NCI-H2196 (cell line): ENCODE results near the gene ARNT2.
"Not testable (repeated sequence)": the region's sequence is repeated elsewhere in the genome, so short reads cannot be mapped to it uniquely, and the experiment has no call there.

Experiments used
- DNase-seq: peaks from one replicate; lab custom pipeline; 2025; ENCODE audit not compliant: unreplicated experiment; lab: John Stamatoyannopoulos, UW

The ARNT2 gene

DNA sequence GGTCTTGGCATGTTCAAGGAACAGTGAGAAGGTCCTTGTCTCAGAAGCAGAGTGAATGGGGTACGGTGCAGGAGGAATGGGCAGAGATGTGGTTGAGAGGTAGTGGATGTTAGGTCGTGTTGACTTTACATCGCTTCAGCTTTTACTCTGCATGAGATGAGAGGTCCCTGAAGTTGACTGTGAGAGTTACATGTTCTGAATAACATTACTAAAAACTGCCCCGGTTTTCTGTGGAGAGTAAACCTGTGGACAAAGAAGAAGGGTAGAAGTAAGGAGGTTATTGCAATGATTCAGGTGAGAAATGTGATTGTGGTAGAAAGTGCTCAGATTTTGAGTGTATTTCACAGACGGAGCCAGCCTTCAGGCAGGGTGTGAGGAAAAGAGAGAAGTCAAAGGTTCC, 105.6 kb downstream of the ARNT2 start:
- no peak for DNase-seq

DNA sequence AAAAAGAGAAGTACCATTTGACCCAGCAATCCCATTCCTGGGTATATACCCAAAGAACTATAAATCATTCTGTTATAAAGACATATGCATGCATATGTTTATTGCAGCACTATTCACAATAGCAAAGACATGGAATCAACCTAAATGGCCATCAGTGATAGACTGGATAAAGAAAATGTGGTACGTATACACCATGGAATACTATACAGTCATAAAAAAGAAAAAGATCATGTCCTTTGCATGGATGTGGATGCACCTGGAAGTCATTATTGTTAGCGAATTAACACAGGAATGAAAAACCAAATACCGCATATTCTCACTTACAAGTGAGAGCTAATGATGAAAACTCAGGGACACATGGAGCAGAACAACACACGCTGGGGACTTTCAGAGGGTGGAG, 106.8 kb downstream of the ARNT2 start:
- not testable (repeated sequence) for DNase-seq

DNA sequence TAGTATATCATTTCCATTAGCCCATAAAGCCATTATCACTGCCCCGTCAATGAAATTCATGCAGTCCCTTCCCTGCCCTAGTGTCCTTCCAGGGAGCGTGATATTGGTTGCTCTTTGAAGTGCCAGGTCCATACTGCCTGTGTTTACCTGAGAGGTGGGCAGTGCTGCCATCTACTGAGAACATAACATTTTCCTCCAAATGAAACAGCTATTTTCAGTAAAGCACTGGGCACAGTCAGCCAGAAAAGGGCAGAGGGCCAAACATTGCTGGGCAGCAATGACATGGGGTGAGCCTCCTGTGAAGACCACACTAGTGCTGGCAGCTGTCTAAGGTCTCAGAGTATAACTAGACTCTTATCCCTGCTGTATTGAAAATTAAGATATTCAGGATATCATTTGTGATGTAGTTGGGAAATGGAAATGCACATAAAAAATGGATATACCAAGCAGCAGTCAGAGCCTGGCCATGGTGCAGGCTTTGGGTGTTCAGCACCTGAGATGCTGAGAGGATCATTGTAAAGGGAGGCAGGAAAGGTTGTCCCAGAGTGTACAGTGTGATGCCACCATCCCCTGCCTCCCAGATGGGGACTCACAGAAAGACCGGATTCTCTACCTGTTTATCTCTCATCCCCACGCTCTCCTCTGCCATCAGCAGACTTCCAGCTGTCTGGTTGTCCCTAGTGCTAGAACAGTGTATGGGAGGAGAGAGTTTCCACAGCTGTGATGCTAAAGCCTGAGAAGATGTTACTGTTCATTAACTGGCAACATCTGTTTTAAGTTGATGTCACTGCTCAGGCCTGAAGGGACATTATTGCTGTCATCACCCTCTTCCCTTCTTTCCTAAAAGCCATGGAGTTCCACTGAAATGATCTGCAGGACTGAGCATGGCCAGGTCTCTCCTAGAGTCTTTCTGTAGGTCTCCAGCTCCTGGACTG, 108.8 kb downstream of the ARNT2 start:
- DNase-seq = no peak

DNA sequence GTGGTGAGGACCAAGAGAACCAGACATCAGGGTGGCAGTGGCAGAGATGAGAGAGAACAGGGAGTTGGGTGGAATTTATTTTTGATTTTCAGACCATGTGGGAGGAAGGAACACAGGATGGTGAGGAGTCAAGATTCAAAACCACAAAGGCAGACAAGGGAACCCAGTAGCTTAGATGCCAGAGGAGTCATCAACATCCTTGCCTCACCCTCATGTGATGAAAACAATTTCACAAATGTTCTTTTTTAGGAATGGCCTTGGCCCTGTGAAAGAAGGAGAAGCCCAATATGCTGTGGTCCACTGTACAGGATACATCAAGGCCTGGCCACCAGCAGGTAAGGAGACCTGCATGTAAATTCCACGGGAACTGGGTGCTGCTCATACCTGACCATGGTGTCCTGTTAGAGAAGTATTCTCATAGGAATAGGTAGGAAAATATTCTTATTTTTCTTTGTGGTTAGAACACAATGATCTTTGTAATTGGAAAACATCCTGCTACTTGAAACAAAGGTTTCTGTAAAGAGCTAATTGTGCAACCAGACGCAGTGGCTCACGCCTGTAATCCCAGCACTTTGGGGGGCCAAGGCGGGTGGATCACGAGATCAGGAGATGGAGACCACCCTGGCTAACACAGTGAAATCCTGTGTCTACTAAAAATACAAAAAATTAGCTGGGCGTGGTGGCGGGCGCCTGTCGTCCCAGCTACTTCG, 110.0 kb downstream of the ARNT2 start:
- no peak for DNase-seq

DNA sequence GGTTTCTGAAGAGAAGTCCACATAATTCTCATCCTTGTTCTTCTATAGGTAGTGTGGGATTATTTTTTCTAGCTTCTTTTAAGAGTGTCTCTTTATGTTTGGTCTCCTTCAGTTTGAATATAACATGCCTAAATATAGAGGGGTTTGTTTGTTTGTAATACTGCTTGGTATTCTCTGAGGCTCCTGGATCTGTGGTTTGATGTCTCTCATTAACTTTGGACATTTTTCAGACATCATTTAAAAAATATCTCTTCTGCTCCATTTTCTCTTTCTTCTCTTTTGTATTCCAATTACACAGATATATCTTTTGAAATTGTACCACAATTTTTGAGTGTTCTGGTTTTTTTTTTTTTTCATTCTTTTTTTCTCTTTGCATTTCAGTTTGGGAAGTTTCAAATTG, 113.1 kb downstream of the ARNT2 start:
- DNase-seq = no peak

DNA sequence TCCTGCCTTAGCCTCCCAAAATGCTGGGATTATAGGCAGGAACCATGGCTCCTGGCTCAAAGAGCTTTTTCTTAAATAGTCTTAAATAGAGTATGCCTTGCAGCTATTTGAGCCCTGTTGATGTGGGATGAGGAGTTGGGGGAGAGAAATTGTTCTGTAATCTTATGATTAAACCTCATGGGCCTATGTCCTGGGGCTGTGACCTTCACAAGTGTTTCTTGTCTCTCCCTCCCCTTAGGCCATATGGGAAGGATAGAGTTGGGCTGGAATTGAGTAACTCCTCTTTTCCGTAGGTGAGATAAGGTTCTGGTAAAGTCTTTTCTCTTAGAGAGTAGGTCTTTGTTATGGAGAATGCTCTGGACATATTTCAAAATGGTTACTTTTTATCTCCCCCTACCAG, 114.3 kb downstream of the ARNT2 start:
- no peak for DNase-seq

DNA sequence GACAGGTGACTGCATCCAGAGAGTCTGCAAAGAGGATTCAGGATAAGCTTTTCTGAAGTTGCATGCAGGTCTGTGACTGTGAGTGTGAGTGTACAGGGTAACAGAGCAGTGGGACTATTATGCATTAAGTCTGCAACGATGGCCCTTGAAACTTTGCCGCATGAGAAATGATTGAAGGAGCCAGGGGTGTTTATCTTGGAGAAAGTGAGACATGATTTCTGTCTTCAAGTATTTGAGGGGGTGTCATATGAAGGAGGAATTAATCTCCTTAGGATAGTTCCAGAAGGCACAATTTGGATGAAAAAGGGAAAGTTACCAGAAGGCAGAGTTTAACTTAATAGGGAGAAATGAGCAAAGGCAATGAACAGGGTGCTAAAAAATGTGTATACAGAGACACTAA, 119.6 kb downstream of the ARNT2 start:
- no peak for DNase-seq

DNA sequence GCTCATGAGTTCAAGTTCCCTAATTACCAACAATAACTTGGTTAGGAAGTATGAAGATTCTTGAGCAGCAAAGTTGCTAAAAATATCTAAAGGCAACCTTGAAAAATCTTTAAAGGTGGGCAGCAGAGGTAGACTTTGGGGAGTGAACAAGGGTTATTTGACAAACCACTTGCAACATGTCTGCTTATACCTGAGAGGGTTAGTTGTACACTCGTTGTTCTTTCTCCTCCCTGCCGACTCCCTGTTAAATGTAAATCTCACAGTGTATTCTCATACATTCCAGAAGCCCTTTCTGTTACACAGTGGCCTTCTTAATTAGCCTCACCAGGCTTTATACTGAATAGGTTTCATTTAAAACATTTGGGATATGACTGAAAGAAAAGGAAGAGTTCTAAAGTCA, 121.7 kb downstream of the ARNT2 start:
- DNase-seq = no peak

DNA sequence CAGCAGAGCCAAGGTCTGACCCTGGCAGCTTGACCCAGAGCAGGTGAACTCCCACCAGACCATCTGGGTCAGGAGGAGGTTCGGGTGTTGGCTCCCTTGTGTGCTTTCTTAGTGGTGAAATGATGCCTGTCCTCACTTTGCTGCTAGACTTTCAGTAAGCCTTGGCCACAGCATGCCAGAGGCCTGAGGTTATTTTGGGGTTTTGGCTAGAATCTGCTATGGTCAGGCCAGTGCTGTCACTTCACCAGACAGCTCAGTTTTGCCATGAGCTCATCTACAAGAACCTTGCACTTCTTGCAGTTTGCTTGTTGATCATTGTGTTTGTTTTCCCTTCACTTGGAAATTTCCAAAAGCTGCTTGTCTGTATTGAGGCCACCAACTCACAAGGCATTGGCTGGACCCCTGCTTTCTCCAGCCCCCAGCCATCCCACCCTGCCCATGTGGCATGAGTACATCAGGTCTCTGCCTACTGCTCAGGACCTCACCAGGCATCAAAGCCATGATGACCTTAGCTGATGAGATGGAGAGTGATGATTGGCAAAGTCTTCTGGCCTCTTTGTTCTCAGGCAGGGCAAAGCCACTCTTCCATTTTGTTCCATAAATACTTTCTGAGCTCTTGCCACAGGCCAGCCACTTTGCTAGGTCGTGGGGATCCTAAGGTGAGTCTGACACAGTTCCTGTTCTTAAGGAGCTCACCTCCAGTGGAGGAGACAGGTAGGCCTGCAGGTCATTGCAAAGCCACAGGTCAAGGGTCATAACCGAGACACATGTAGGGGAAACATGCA, 122.6 kb downstream of the ARNT2 start:
- DNase-seq = no peak

DNA sequence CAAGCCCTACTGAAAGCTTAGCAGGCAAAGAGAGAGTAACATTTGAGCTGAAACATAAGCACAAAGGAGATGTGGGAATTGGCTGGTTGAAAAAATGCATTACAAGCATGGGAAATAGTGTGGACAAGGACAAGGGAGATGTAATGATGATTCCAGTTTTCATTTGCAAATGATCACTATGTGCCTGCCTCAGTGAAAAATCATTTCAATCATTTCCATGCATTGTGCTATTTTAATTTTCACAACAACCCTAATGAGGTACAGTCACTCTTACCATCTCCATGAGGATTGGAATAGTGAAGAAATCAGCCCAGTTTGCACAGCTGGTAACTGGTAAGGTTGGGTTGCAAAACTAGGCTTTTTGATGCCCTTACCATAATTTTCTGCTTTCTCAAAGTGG, 123.2 kb downstream of the ARNT2 start:
- DNase-seq = no peak

DNA sequence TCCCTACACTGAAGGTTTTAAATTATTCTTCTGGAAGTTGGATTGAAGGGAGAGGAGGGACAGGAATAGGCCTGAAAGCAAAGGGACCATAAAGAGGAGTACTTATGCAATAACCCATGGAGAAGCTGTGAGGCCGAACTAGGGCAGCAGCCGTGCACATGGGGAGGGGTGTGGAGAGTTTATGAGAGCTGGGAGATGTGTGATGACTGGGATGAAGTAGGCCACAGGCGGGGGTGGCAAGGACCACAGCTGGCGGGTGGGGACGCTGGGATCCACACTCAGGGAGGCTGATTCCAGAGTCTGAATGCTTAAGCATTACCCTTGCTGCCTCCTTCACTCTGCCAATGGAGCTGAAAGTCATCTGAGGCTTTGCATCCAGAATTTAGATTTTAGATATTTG, 123.8 kb downstream of the ARNT2 start:
- no peak for DNase-seq

DNA sequence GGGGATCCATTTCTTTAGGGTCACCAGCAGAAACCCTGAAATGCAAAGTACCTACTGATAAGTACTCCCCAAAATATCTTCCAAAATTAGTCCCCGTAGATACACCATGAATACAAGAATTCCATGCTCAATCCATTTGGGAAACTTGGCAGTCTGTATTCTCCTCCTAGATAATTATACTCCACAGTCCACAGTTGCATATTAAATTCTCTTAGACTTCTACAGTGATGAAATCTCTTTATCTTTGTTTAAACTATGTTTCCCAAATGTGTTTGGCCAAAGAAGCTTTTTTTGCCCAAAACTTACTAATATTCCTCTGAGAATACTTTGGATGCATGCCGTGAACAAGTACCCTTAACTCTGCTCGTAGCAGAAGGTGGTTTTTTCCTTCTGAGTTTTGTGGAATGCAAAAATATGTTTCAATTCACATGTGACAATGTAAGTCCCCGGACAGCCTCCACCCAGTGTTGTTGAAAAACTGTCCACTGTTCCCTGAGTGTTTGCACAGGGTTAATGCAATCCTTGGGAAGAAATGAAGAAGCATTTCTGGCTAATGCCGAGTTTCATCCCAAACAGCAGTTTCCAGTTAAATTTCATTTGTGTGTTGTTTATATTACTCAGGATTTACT, 126.7 kb downstream of the ARNT2 start:
- DNase-seq = no peak

DNA sequence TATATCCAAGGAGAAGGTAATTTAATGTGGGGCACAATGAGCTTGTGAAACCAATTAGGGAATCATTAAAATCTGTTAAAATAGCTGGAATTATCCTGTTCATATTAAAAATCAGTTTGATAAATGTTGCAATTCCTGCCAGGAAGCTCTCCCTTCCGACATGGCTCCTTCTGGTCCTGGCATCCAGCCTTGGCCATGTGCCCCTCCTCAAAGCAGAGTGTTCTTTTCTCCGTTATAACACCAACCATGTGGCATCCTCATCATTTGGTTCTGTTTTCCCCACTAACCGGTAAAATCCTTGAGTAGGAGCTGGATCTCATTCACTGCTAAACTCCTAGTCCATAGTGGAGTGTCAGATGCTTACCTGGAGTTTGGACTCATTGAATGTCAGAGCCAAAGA, 127.2 kb downstream of the ARNT2 start:
- no peak for DNase-seq

DNA sequence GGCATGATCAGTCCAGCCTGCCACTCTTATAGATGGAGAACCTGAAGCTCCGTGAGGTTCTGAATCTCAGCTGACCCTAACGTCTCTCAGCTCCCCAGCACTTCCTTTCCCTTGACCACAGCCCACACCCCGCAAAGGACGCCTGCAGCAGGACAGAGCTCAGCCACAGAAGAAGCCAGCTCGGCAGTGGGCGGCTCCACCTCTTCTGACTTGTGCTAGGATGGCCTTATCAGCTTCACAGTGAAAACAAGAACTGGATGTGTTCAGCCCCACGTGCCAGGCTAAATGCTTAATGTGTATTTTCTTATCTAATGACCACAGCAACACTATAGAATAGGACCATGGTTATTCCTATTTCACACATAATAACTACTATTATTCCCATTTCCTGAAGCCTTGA, 127.6 kb downstream of the ARNT2 start:
- no peak for DNase-seq

DNA sequence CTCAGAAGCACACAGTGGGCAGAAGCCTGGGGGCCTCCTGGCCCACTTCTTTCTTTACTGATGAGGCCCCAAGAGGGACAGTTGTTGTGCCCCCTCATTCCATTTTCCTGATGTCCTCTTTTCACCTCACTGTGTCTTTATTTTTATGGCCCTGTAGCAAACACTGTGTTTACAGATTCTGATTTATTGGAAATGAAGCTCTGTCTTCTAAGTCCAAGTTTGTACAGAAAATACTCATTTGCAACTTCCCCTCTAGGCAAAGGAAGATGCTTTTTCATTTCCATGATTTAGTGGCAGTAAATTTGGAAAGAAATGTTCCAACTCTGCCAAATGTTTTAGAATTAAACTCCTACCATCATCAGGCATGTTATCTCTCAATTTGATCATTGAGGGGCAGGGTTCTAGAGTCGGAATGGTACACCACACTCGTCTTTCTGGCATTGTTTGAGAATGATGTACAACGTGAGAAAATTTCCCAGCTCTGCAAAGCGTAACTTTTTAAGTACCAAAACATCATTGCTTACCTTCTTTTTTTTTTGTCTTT, 129.7 kb downstream of the ARNT2 start:
- no peak for DNase-seq

DNA sequence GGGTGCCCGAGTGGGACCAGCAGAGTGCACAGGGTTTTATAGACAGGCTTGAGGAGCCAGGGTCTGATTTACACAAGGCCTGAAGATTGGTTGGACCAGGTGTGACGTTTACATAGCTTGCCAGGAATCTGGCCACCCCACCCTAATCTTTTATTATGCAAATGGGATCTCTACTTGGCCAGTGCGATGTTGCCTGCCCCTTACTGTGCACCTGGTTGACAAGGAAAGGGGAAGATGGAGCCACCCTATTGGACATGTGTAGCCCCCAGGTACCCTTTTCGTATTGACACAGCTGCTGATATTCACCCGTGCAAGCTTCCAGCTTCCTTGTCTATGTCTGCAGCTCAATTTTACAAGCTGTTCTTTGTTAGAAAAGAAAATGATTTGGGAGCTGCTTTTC, 132.0 kb downstream of the ARNT2 start:
- DNase-seq = peak; percentile 75

DNA sequence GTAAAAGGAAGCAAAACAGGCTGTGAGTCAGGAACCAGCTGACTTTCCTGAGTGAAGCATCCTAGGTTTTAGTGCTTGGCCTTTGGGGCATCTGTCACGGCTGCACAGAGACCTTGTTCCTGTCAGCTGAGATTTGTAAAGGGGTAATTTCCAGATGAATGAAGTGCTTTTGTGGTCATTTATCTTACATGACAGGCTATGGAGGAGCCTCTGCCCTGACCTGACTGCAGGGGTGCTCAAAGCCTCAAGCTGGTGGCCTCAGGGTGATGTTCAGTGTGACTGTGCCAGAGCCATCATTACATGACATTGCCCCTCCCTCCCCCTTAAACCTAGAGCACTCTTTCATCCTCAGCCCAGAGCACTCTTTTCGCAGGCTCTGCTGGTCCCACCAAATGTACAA, 132.5 kb downstream of the ARNT2 start:
- peak; percentile 43 for DNase-seq

DNA sequence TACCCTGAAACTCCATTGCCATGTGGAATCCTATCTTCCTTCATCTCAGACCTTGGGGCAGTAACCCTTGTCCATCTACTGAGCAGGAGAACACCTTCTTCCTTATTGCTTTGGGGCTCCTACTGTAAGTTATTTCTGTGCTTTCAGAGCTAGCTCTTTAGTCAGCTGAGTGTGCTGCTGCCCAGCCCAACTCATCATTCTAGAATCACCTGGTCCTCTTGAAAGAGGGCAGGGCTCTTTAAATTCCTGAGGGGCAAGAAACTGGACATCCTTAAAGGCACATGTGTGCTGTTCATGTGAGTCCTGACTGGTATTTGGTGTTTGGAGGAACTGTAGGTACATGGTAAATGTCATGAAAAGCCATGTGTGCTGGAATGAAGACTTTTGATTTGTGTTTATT, 140.9 kb downstream of the ARNT2 start:
- no peak for DNase-seq

DNA sequence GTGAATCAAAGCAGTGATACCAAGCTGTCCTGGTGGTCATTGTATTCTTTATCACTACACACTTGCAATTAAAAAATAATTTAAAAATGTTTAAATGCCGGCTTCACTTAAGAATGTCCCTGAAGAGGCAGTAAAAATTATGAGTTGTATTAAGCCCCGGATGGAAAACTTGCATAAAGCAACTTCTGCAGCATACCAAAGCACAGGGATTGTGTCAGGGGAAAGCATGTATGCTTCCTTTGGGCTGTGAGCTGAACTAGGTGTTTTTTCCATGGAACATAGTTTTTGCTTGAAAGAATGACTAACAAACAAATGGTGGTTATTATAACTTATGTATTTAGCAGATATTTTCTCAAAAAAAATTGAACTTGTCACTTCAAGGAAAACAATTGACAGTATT, 143.1 kb downstream of the ARNT2 start:
- no peak for DNase-seq

DNA sequence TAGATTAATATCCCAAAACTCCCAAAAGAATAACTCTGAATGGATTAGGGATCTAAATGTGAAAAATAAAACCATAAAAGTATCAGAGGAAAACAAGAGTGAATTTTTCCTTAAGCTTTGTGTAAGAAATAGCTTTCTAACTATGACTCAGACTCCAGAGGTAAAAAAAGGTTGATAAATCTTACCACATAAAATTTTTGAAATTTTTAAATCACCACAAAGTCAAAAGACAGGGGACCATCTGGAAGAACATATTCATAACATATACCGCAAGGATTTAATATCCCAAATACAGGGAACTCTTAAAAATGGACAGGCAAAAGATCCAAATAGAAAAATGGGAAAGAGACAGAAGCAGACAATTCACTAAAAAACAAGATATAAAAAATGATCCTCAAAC, 145.0 kb downstream of the ARNT2 start:
- no peak for DNase-seq

DNA sequence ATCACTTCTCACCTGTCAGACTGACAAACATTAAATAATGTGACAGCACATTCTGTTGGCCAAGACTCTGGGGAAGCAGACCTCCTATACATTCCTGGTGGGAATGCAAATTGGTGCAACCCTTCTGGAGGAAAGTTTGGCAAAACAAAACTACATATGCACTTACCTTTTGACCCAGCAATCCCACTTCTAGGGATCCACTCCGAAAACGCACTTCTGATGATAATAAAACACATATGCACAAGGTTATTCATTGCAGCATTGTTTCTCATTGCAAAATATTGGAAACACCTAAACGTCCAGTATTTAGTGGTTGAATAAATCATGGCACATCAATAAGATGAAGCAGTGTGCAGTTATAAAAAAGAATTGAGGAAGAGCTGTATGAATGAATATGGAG, 145.5 kb downstream of the ARNT2 start:
- DNase-seq = no peak
